ENCODE results near the gene CTIF. TPM values are rescaled to one million over a fixed set of nuclear protein-coding genes. Genes with fewer than 3 reads are reported as not detected.
A peak's percentile ranks its signal among the peaks of the same experiment; 100 is the strongest.

Gene CTIF
- total RNA-seq, 1 experiment from 2014 or later, result 19.7 TPM

DNA sequence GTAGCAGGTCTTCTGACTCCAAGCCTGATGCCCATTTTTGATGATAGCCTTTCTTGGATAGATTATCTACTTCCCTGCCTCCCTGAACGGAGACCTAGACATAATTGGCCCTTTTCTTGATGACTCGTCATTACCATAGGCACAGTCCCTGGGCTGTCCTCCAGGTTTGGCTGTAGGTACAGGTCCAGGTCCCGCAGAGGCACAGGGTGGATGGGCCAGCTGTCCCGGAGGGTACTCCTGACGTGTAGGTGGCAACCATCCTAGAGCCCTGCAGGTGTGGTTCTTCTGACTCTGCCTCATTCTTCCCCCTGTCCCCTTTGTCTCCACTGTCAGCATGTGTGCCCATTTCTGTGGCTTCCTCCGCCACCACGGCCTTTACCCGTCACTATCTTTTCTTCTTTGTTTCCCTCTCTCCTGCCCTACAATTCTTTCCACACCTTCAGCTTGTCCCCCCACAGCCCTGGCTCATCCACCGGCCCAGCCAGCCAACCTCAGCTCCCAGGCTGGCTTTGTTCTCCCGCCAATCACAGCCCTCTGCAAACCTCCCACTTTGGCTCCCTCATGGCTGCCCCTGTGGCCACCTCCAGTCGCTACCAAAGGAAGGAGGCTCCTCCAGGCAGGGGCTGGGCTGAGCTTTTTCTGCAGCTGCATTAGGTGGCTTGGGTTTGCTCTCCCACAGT, 309.1 kb downstream of the CTIF start:
- DNase-seq (ENCODE audit: low read depth), result peak; percentile 22

DNA sequence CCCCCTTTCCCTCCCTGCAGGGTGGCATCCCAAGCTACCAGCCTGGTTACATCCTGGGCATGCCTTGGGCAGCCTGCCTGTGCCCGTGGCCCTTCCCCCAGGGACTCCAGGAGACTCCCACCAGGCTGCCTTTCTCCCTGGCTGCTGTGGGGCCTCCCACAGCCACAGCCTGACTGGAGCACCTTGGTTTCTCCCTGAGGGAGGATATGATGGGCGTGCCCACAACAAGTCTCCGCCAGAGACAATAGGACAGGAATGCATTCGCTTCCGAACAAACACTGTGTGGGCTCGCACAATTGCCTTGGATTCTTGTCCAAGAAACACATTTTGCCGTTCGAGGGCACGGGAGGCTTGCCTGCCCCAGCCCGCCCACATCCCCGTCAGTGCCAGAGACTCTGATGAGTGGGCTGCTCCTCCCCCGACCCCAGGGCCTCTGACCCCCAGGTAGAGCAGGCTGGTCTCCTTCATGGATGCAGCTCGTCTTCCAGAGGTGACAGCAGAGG, 309.9 kb downstream of the CTIF start:
- DNase-seq (ENCODE audit: low read depth), result no peak

DNA sequence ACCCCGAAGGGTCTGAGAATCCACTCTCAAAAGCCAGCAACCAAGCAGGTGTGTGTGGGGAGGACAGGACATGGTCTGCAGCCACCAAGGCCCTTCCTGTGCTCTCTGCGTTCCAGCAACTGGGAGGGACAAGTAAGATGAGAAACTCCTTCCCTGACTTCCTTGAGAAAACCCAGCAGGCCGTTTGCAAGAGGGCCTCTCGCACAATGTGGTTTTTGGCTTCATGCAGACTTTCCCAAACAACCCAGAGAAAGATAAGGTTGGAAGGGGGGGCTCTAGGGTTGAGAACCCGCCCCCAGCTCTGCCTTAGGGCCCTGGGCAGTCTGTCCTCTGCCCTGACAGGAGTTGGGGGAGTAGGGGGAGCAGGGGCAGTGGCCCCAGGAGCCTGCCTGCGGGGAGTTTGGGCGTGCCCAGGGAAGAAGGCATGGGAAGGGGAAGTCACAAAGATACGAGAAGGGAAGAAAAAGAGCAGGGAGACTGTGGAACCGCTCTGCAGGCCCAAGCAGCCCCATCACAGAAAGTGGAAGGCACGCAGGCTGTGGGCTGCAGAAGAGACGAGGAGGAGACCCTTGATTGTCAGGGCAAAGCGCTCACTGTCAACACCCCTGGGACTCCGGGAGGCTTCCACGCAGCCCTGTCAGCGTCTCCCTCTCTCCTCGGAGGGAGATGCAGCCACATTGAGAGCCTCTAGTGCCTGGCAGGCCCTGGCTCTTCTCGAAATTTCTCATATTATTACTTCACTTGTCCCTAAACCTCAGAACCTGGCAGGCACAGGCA, 312.2 kb downstream of the CTIF start:
- DNase-seq (ENCODE audit: low read depth), result no peak

DNA sequence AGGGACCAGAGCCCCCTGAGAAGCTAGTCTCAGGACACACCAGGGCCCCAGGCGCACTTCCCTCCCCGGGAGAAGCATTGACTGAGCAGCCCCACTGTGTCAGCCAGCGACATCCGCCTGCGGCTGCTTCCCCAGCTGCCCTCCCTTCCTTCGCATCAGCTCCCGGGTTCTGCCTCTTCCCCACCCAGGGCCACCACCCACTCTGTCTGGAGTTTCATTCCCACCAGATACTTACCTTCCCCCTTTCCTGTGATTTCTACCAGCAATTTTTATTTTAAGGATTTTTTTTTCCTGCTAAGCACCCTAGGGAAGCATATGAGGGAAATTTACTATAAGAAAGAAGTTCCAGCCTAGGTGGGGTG, 312.7 kb downstream of the CTIF start:
- DNase-seq (ENCODE audit: low read depth), result no peak

DNA sequence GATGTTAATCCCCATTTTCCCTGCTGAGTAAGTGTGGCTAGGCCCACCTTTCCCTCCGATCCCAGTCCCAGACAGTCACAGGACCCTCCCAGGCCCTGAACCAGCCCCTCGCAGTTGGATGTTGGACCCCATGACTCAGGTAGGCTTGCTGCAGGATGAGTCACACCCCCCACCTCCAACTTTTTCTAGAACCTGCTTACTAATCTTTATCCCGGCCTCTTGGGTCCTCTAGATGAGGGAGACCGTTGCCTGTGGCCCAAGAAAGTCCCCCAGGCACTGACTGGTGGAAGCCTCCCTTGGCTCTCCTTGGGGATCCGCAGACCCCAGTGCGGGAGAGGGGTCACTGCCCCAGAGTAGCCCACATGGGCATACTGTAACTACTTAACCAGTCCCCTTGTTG, 313.5 kb downstream of the CTIF start:
- DNase-seq (ENCODE audit: low read depth), result peak; percentile 56

DNA sequence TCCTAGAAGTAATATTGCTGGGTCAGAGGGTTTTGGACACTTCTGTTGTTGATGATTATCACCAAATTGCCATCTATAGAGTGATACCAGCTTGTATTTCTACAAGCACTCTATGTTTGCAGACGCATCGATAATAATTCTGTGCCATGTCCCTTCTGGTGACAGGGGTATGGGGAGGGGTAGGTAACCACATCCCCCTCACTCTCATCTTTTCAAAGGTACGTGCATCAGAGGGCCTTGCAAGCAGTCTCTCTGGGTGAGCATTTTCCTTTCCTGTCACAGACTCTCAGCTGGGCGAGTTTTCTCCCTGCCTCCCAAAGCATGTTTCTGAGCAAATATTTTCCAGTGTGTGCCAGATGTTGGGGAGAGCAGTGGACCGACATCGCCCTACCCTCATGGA, 314.0 kb downstream of the CTIF start:
- DNase-seq (ENCODE audit: low read depth), result no peak

GRCh38 chr18:48853588-48853987, 314.8 kb downstream of the CTIF start:
- DNase-seq (ENCODE audit: low read depth), result no peak

- no peak for DNase-seq (ENCODE audit: low read depth)
Measured at GRCh38 chr18:48854780-48855179, 315.9 kb downstream of the CTIF start.

DNA sequence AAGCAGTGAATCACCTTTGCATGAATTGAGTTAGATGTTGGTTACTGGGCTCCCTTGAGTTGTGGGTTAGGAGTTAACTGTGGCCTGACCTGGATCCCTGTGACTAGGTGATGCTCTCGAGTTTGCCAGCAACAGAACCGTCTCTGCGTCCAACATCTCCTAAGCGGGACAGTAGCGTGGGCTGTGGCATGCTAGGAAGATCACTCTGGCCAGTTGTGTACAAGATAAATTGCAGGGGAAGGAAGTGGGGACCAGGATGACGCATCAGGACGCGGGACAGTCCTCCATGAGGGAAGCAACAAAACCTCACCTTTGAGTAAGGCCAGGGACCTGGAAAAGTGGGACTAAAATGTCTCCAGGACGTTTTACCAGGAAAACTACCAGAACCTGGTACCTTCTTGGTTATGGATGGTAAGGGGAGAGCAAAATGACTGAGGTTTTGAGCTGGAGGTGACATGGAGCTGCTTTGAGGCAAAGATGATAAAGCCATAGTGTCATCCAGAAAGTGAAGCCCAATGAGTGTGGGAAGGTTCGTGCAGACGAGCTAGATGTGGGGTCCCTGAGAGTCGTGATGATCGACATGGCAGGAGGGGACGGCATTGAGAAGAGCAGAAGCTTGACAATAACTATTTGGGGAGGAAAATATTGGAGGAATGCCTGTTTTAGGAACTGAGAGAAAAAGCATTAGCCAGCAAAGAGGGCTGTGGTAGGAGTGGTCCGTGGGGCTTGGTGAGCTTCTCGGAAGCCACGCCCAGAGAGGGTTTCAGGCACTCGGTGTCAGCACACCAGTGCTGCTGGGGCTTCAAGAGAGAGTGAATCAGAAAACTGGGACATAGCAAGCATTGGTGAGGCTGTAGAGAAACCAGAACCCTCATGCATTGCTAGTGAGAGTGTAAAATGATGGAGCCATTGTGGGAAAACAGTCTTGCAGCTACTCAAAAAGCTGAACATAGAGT, 316.9 kb downstream of the CTIF start:
- DNase-seq (ENCODE audit: low read depth), result no peak

DNA sequence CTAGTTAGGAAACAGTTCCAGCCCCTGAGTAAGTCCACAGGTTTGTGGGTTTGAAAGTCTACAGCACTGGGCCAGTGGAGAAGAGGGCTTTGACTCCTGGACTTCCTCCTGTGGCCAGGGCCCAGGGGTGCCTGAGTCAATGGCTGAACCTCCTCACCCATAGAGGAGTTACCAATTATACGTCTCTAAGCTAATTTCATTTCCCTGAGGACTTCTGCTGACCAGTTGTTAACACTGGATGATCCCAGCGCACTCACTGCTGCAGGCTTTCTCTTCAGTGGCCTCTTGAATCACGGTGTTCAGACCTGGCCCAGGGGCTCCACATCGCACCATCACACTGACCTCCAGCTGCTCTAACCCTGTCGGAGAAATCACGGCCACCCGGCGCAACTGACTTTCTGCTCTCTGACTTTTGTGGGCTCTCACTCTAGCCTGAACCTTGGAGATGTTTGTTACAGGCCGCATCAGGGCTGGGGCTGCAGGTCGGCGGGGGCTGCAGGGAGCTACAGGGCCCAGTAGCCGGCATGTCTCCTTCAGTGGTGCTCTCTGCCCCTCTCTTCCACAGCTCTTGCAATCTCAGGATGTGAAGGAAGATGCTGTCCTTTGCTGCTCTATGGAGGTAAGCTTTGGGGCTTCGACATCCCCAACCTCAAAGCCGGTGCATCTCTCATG, 318.3 kb downstream of the CTIF start:
- no peak for DNase-seq (ENCODE audit: low read depth)

DNA sequence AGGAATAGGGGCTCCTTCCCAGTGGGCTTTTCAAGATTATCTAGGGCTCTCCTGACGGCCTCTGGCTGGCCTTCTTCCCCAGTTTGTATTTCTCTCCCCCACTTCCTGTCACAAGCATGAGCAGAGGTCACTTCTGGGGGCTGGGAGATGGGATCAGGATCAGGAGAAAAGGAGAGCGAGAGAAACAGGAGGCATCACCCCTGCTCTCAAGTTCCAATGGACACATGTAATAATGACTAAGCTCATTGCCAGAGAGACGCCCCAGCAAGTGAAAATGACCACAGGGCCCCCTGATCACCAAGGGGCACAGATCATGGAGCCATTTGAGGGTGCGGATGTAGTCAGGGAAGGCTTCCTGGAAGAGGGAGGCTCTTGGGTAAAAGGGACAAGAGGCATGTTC, 319.8 kb downstream of the CTIF start:
- no peak for DNase-seq (ENCODE audit: low read depth)

GRCh38 chr18:48859311-48860268, 320.8 kb downstream of the CTIF start:
- DNase-seq (ENCODE audit: low read depth), result no peak

DNA sequence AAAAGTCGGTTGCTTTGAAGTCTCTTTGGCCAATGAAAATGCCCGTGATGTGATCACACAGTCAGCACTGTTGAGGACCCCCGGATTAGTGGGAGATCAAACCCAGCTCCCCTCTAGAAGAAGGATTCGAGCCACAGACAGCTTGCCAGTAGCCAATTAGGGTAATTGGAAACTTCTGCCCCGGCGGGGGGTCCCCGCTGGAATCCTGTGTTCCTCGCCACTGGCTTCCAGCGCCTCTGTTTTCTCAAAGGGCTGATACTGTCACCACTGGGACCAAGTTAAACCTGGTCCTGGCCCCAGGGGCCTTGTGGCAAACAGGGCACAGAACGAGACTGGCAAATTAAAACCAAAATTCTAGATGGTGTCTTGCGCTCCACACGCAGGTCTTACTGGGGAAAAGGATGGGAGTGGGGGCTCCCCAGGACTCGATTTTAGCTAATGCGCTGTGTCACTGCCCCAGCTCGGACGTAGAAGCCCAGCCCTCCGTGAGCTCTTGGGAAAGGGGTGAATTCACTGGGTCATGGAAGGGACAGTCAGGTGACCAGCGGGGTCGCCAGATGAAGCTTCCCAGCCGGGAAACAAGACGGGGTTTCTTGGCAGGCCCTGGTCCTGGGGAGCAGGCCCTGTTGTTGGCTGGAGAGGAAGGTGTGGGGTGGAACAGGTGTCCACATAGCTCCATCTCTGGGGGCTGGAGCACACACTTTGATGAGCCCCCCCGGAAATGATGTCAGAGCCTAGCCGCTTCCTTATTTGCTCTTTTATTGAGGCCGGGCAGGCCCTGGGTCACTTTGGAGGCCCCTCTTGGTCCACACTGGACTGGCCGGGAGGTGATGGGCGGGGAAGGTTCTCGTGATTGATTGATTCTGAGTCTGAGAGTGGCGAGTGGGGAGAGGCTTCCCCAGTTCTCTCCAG, 321.7 kb downstream of the CTIF start:
- DNase-seq (ENCODE audit: low read depth), result no peak

DNA sequence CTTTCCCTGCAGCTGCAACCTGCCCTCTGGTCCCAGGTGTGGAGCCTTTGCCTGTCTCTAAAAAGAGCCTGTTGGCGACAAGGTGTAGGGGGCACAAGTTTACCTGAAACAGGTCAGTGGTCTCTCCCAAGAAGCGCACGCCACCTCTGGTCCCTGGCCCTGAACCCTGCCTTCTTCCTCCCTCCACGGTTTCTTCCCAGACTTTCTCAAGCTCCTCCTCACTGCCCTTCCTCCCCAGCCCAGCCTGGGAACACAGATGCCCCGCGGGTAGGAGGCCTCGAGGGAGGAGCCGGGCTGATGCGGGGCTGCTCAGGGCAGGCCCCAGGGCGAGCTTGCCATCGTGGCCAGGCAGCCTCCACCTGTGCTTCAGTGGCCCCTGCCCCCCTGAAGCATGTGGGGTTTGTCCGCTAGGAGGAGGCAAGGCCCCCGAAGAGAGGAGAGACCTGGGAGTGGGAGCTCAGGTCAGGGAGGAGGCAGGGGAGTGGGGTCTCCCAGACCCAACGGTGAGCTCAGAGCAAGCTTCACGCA, 322.4 kb downstream of the CTIF start:
- DNase-seq (ENCODE audit: low read depth), result no peak

DNA sequence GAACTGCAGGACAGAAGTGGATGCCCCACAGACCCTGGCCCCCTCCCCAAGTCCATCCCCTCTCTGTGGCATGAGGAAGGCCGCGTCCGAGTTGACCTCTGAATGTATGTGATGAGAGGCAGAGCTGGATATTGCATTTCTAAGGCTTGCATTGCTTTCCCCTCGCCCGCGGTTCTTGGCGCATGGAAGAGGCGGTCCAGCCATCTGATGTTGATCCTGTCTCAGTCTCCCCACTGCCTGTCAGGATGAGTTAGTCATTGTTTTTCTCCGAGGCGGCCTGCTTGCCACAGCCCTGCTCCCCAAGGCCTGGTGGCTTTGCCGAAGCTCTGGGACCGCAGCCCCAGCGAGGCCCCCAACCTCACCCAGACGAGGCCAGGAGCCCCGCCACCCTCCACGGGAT, 323.3 kb downstream of the CTIF start:
- no peak for DNase-seq (ENCODE audit: low read depth)

DNA sequence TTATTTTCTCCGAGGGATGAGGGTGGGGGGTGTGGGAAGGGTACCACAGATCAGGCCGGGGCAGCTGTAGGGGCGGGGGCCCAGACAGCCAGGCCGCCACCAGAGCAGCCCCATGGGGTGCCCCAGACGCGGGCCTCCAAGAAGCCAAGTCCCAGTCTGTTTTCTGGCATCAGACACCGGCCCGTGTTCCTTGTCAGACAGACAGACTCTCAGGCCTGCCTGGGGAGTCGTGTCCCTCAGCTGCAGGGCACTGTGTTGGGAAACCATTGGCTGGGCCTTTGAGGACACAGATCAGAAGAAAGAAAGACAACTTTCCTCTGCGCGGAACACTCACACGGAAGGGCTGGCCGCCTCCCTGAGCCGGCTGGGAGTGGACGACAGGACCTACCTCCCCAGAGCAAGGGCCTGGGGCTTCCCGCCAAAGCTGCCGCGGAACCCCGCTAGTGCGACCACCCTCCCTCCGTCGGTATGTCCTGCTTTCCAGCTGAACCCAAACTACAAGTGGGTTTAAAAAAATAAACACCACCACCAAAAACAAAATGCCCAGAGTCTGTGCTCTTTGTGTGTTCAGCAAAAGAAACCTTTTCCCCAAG, 323.9 kb downstream of the CTIF start:
- DNase-seq (ENCODE audit: low read depth), result no peak

DNA sequence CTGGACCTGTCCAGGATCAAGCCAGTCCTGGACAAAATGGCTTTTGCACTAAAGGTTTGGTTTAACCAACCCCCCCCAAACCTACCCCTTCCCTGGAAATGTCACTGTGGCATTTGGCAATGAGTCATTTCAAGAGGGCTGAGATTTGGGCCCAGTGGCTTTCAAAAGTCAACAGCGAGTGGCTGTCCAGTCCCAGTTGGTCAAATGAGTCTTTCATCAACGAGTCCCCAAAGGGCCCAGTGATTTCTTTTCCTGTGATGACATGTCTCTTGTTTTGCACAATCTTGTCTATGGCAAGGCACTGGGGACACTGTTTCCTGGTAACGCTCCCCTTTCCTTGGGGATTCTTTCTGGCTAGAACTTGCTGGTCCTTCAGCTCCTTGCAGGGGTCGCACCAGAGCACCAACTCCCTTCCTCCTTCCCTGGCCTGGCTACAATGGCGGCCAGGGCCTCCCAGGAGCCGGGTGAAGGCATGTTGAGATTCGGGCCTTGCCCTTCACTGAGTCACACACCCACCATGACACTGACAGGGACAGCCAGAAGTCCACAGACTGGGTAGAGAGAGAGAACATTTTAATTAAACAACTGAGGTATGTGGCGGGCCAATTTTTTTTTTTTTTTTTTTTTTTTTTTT, 324.7 kb downstream of the CTIF start:
- DNase-seq (ENCODE audit: low read depth), result peak; percentile 40

DNA sequence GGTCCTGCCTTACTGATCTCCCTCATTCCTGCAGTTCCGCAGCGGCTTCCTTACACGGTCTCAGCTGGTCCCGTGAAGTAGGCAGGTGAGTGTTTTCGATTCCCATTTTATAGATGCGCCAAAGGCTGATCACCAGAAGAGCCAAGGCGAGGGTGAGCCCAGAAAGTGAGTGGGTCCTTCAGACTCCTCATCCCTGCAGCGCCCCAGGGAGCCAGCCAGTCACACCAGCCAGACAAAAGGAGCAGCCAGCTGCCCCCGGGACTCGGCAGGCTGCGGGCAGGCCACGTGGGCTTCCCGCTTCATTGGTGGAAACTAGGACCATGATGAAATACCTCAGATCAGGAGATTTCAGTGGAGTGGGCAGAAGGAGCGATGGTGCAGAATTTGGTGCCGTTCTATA, 326.0 kb downstream of the CTIF start:
- DNase-seq (ENCODE audit: low read depth), result no peak

Data from M059J (cell line).